MM.1S (cell line): ENCODE data around the gene TMEM33.

Source experiments
- DNase-seq: peaks from one replicate; pipeline ENCODE4 v3.0.0-alpha.2; 2015
- H2AFZ ChIP-seq: fragments of 300-600 bp; sonication (generic); 2 replicates; pipeline ENCODE4 v1.6.0; 2016; ENCODE audit warnings: antibody characterized with exemption, low read length
- H3F3A ChIP-seq: fragments of 300-600 bp; sonication (generic); 2 replicates; pipeline ENCODE4 v1.6.1; 2016; ENCODE audit warnings: mild to moderate bottlenecking, antibody characterized with exemption, low read length, moderate library complexity, mixed read lengths; ENCODE audit not compliant: insufficient read depth
- H3K27ac ChIP-seq: fragments of 300-600 bp; sonication (generic); 2 replicates; pipeline ENCODE4 v1.5.1; 2016; ENCODE audit warnings: mild to moderate bottlenecking, low read length
- H3K27me3 ChIP-seq: fragments of 300-600 bp; sonication (generic); replicated peaks from 2 replicates; pipeline ENCODE4 v1.6.0; 2016; ENCODE audit warnings: low read length; ENCODE audit not compliant: insufficient read depth
- H3K36me3 ChIP-seq: fragments of 300-600 bp; sonication (generic); replicated peaks from 2 replicates; pipeline ENCODE4 v1.6.1; 2016; ENCODE audit warnings: mild to moderate bottlenecking, low read length, mixed read lengths; ENCODE audit not compliant: insufficient read depth
- H3K4me1 ChIP-seq: fragments of 300-600 bp; sonication (generic); 2 replicates; pipeline ENCODE4 v1.6.1; 2016; ENCODE audit warnings: low read length, mixed read lengths
- H3K4me2 ChIP-seq: fragments of 300-600 bp; sonication (generic); 2 replicates; pipeline ENCODE4 v1.6.0; 2016; ENCODE audit warnings: low read depth, low read length
- H3K4me3 ChIP-seq: fragments of 300-600 bp; sonication (generic); 2 replicates; pipeline ENCODE4 v1.5.1; 2016; ENCODE audit warnings: low read length, mixed read lengths
- H3K79me2 ChIP-seq: fragments of 300-600 bp; sonication (generic); 2 replicates; pipeline ENCODE4 v1.6.1; 2016; ENCODE audit warnings: mixed run types, low read length, mixed read lengths
- H3K9ac ChIP-seq: fragments of 300-600 bp; sonication (generic); 2 replicates; pipeline ENCODE4 v1.6.1; 2016; ENCODE audit warnings: low read length, mixed read lengths
- H3K9me2 ChIP-seq: fragments of 300-600 bp; sonication (generic); replicated peaks from 2 replicates; pipeline ENCODE4 v1.6.1; 2016; ENCODE audit warnings: mild to moderate bottlenecking, low read length, mixed read lengths; ENCODE audit not compliant: insufficient read depth
- H3K9me3 ChIP-seq: fragments of 300-600 bp; sonication (generic); replicated peaks from 2 replicates; pipeline ENCODE4 v1.6.1; 2016; ENCODE audit warnings: mild to moderate bottlenecking, low read length, mixed read lengths; ENCODE audit not compliant: insufficient read depth
- H4K20me1 ChIP-seq: fragments of 300-600 bp; sonication (generic); 2 replicates; pipeline ENCODE4 v1.6.1; 2016; ENCODE audit warnings: mild to moderate bottlenecking, low read length, moderate library complexity, mixed read lengths; ENCODE audit not compliant: insufficient read depth
- EZH2 ChIP-seq: fragments of 300-600 bp; sonication (generic); optimal IDR thresholded peaks from 2 replicates; pipeline ENCODE3; 2017; ENCODE audit warnings: low read depth, mild to moderate bottlenecking, antibody characterized with exemption, low read length, mixed read lengths
- EZH2phosphoT487 ChIP-seq: fragments of 300-600 bp; sonication (generic); IDR thresholded peaks from 2 replicates; pipeline ENCODE4 v1.6.1; 2018; ENCODE audit warnings: antibody characterized with exemption, low read length
- TF ChIP-seq, protein P1 (sequence below): fragments of 300-600 bp; sonication (generic); IDR thresholded peaks from 2 replicates; pipeline ENCODE4 v1.5.1; 2016; ENCODE audit warnings: antibody characterized with exemption, low read length, mixed read lengths

Gene TMEM33

DNA sequence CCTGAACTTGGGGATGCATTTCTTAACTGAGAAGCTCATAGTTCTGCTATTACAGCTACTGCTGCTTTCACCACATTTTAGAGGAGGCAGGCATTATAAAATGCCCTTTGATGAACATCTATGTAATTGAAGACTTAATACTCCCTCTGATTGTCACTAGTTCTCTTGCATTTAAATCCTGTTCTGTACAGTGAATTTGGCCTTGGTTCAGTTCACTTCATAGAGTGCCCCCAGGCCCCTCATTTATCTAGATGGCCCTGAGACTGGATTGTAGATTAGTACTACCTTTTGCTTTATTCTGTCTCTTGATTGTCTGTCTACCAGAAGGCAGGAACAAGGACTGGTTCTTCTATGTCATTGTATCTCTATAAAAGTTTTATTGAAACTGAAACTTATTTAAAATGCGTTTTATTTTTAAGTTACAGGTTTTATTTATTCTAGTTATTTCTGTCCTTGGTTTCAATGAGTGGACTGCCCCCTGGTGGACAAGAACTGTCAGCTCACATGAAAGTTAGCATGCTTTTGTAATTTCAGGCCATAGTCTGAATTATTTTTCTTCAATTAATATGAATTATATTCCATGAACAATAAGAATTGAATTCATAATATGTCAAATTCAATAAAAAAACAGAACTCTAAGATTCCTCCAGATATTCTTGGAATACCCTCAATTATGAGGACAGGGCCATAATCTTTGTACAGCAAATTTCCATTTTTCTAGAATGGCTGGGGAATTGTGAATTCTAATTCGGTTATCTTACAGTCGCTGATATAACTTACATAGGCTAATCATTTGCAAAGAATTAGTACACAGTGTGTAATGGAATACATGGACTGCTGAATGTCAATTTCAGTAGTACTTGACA is 47.2 kb upstream of the TMEM33 start:
- no peak overlapping the region for H3K4me3 ChIP-seq

DNA sequence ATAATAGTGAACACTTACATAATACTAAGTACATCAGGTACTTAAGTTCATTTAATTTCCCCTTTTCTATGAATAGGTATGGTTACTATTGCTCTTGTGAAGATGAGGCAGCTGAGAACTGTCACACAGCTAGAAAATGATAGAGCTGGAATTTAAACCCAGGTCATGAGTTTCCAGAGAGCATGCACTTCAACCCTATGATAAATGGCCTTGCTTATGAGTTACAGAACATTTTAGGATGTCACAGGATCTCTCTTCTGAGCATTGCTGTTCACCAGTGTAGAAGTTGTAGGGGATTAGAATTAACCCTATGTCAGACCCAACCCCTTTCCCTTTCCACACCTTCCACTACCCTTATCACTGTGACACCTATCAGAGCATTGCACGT is 46.5 kb upstream of the TMEM33 start:
- DNase-seq: no peak
- H3K27me3 ChIP-seq: no peaks in the 10 kb centered on the region
- H3K36me3 ChIP-seq: no peaks in the 10 kb centered on the region
- no peaks in the 10 kb centered on the region for H3K9me3 ChIP-seq
- no peaks in the 10 kb centered on the region for H3K79me2 ChIP-seq
- no peak overlapping the region for H3K4me3 ChIP-seq
- no peak overlapping the region for H3K9ac ChIP-seq
- H3K9me2 ChIP-seq: no peaks in the 10 kb centered on the region
- H3K4me1 ChIP-seq: peaks cover 6% of the 10 kb centered on the region
- no peak for TF ChIP-seq EZH2
- TF ChIP-seq EZH2phosphoT487: no peak
- H3F3A ChIP-seq: no peaks in the 10 kb centered on the region
- no peak overlapping the region for H2AFZ ChIP-seq
- H4K20me1 ChIP-seq: no peaks in the 10 kb centered on the region
- no peak overlapping the region for H3K27ac ChIP-seq
- H3K4me2 ChIP-seq: no peak overlapping the region

More for the DNA sequence above, 47.2 kb upstream of the TMEM33 start:
- Histone ChIP-seq H3K27ac (no peak overlapping the region), H3K9me3 (no peaks in the 10 kb centered on the region), H3K79me2 (no peaks in the 10 kb centered on the region), H3K9me2 (no peaks in the 10 kb centered on the region), H3K36me3 (no peaks in the 10 kb centered on the region), H3K9ac (no peak overlapping the region), H3F3A (no peaks in the 10 kb centered on the region), H2AFZ (peak overlapping the region; percentile 24; the same call in 1 of the 2 replicates), H4K20me1 (no peaks in the 10 kb centered on the region), H3K27me3 (no peaks in the 10 kb centered on the region), H3K4me1 (peaks cover 6% of the 10 kb centered on the region), H3K4me2 (no peak overlapping the region)
- TF ChIP-seq, protein P1, sequence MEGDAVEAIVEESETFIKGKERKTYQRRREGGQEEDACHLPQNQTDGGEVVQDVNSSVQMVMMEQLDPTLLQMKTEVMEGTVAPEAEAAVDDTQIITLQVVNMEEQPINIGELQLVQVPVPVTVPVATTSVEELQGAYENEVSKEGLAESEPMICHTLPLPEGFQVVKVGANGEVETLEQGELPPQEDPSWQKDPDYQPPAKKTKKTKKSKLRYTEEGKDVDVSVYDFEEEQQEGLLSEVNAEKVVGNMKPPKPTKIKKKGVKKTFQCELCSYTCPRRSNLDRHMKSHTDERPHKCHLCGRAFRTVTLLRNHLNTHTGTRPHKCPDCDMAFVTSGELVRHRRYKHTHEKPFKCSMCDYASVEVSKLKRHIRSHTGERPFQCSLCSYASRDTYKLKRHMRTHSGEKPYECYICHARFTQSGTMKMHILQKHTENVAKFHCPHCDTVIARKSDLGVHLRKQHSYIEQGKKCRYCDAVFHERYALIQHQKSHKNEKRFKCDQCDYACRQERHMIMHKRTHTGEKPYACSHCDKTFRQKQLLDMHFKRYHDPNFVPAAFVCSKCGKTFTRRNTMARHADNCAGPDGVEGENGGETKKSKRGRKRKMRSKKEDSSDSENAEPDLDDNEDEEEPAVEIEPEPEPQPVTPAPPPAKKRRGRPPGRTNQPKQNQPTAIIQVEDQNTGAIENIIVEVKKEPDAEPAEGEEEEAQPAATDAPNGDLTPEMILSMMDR: peak; percentile 86
- no peak for TF ChIP-seq EZH2
- DNase-seq: peak; percentile 58

DNA sequence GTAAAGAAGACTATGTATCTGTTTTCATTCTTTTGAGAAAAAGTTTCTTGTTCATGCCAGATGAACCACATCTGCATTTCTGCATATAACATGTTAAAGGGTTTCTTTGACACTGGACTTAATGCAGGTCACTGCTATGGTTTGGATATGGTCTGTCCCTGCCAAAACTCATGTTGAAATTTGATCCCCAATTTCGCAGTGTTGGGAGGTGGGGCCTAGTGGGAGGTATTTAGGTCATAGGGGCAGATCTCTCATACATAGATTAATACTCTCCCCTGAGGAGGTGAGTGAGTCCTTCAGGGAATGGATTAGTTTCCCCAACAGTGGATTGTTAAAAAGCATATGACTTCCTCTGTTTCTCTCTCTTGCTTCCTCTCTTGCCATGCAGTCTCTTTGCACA is 45.9 kb upstream of the TMEM33 start:
- no peak overlapping the region for H3K9ac ChIP-seq
- H3K79me2 ChIP-seq: no peaks in the 10 kb centered on the region
- H3K4me3 ChIP-seq: no peak overlapping the region
- no peak overlapping the region for H3K4me2 ChIP-seq
- H3K36me3 ChIP-seq: no peaks in the 10 kb centered on the region
- no peak for DNase-seq
- H3F3A ChIP-seq: no peaks in the 10 kb centered on the region
- H2AFZ ChIP-seq: no peak overlapping the region
- H3K9me3 ChIP-seq: no peaks in the 10 kb centered on the region
- no peaks in the 10 kb centered on the region for H4K20me1 ChIP-seq
- H3K4me1 ChIP-seq: peaks cover 6% of the 10 kb centered on the region
- no peaks in the 10 kb centered on the region for H3K27me3 ChIP-seq
- no peak for TF ChIP-seq EZH2phosphoT487
- TF ChIP-seq, protein P1: no peak
- no peak for TF ChIP-seq EZH2
- H3K27ac ChIP-seq: no peak overlapping the region
- no peaks in the 10 kb centered on the region for H3K9me2 ChIP-seq

DNA sequence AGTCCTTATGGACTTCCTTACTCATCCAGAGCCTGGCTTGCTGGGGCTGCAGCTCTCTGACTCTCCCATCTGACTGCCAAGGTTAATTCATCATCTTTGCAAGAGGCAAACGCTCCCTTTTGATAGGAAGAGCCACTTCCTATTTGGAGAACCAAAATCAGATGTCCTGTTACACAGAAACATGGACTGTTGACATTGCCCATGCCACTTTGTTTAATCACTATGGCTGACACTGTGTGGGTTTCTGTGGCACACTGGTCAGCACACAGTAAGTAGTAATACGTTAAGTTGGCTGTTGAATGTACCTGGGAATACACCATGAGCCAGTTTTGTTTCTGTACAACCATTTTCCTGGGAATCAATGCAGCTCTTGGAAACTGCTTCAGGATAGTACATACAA is 45.1 kb upstream of the TMEM33 start:
- Histone ChIP-seq H3K9me3 (no peaks in the 10 kb centered on the region), H3K36me3 (no peaks in the 10 kb centered on the region), H3K4me3 (no peak overlapping the region), H3K4me1 (peaks cover 6% of the 10 kb centered on the region), H3K9ac (no peak overlapping the region), H3K9me2 (no peaks in the 10 kb centered on the region), H3K27ac (no peak overlapping the region), H2AFZ (no peak overlapping the region), H4K20me1 (no peaks in the 10 kb centered on the region), H3K4me2 (no peak overlapping the region), H3K79me2 (no peaks in the 10 kb centered on the region), H3K27me3 (no peaks in the 10 kb centered on the region), H3F3A (no peaks in the 10 kb centered on the region)
- no peak for DNase-seq
- no peak for TF ChIP-seq EZH2phosphoT487
- TF ChIP-seq, protein P1: no peak
- no peak for TF ChIP-seq EZH2
